CD4-positive, alpha-beta T cell (primary cell): ENCODE results near the gene YPEL2. TPM values are rescaled to one million over a fixed set of nuclear protein-coding genes. Genes with fewer than 3 reads are reported as not detected.

ENCODE experiments used
- ATAC-seq: fragments of 200-7000 bp; cut with Tn5 transposase; one replicate; pipeline ENCODE4 v1.10.0; 2022; ENCODE audit warnings: mild to moderate bottlenecking; ENCODE audit not compliant: poor library complexity
- CTCF ChIA-PET: fragments of 350-600 bp; sonication (Branson Sonifier 250); formaldehyde crosslinking; loops from one replicate; lab custom pipeline; 2021; ENCODE audit warnings: antibody characterized with exemption, inconsistent platforms; lab: Charles Lee
- POLR2A ChIA-PET: fragments of 350-600 bp; sonication (Branson Sonifier 250); formaldehyde crosslinking; loops from one replicate; lab custom pipeline; 2021; ENCODE audit warnings: antibody characterized with exemption, inconsistent platforms; lab: Charles Lee
- DNase-seq, 14 experiments: peaks; one replicate each; pipeline ENCODE4 v3.0.0-alpha.2; 2013 to 2020; ENCODE audit warnings: mixed read lengths in 2 of 14
- H3K27ac ChIP-seq, 2 donors: one replicate each; pipeline versions ENCODE4 v1.5.1 to v1.7.0; 2013; ENCODE audit warnings: low read length in 2 of 2, low read depth in 1 of 2, mild to moderate bottlenecking in 1 of 2
- H3K27me3 ChIP-seq, 2 experiments: 1 replicate in 1 of 2; 2 replicates in 1 of 2; pipeline versions ENCODE4 v1.6.1 to v1.7.0; 2013; ENCODE audit warnings: low read length in 2 of 2, control low read depth in 1 of 2, mild to moderate bottlenecking in 1 of 2, moderate library complexity in 1 of 2; ENCODE audit not compliant: insufficient read depth in 2 of 2, control insufficient read depth in 1 of 2
- H3K36me3 ChIP-seq: one replicate; pipeline ENCODE4 v1.6.1; 2013; ENCODE audit warnings: low read length, control low read depth; ENCODE audit not compliant: insufficient read depth
- H3K4me1 ChIP-seq: one replicate; pipeline ENCODE4 v1.6.1; 2013; ENCODE audit warnings: low read length, control low read depth; ENCODE audit not compliant: insufficient read depth
- H3K4me3 ChIP-seq: one replicate; pipeline ENCODE4 v1.5.1; 2013; ENCODE audit warnings: mild to moderate bottlenecking, low read length, moderate library complexity
- H3K9me3 ChIP-seq, 2 experiments: 1 replicate in 1 of 2; 2 replicates in 1 of 2; pipeline versions ENCODE4 v1.6.1 to v1.7.0; 2013; ENCODE audit warnings: low read length in 2 of 2, mild to moderate bottlenecking in 2 of 2, control low read depth in 1 of 2, moderate library complexity in 1 of 2; ENCODE audit not compliant: control insufficient read depth in 1 of 2, insufficient read depth in 1 of 2
- H3K27ac Mint-ChIP-seq: one replicate; pipeline ENCODE4 v1.8.0; 2020; ENCODE audit warnings: mixed read lengths
- H3K27me3 Mint-ChIP-seq: one replicate; pipeline ENCODE4 v1.8.0; 2021; ENCODE audit warnings: mixed read lengths
- H3K36me3 Mint-ChIP-seq: one replicate; pipeline ENCODE4 v1.8.0; 2021; ENCODE audit warnings: low read depth, mixed read lengths
- H3K4me1 Mint-ChIP-seq: one replicate; pipeline ENCODE4 v1.8.0; 2021; ENCODE audit warnings: low read depth, mixed read lengths
- H3K4me3 Mint-ChIP-seq: one replicate; pipeline ENCODE4 v1.8.0; 2020; ENCODE audit warnings: mild to moderate bottlenecking, mixed read lengths
- H3K9me3 Mint-ChIP-seq: one replicate; pipeline ENCODE4 v1.8.0; 2020; ENCODE audit warnings: mixed read lengths
- CTCF ChIP-seq: fragments of 200-600 bp; IDR thresholded peaks from one replicate; pipeline ENCODE4 v1.8.0; 2022; ENCODE audit warnings: antibody characterized with exemption, mild to moderate bottlenecking
- intact Hi-C, 2 experiments: fragments of 100-400 bp; cut with DNase I in 1 of 2; cut with micrococcal nuclease in 1 of 2; formaldehyde crosslinking; loops; one replicate each; pipeline versions ENCODE4 v1.15.1 to v1.9.0; 2023 to 2025; cut with DNase I, micrococcal nuclease
- total RNA-seq, 174 experiments: library from RNA in 2 of 174; stranded (reverse) in 2 of 174; gene quantifications; one replicate each; pipeline ENCODE4 v1.2.3 and lab custom pipeline; 2021 to 2026

YPEL2 gene
- total RNA-seq, 2 experiments from 2014 or later, result 69.1 to 71.6 TPM

GRCh38 chr17:59330053-59330942 is 1.2 kb upstream of the YPEL2 start:
- ChIA-PET CTCF (interaction anchor here (0.6 to 2.5 kb wide), 21 partner anchors 9 to 211 kb away, joined by 3 to 28 read pairs (median 4); no protein-coding TSS in a partner anchor), POLR2A (interaction anchor here (0.6 to 3.6 kb wide), 21 partner anchors 9 to 634 kb away, joined by 3 to 28 read pairs (median 4); partner anchors contain the start of genes GDPD1, RNFT1 and TRIM37)
- Mint-ChIP-seq H3K4me1 (peaks cover 73% of the 10 kb centered on the region), H3K9me3 (no peaks in the 10 kb centered on the region), H3K27ac (peak overlapping the region; percentile 91), H3K27me3 (no peaks in the 10 kb centered on the region), H3K36me3 (peaks cover 9% of the 10 kb centered on the region), H3K4me3 (peak overlapping the region; percentile 88)
- peaks cover 69% of the 10 kb centered on the region for H3K4me1 ChIP-seq
- no peak for TF ChIP-seq CTCF
- intact Hi-C loops, result loop anchor here in 1 of 2 experiments (5.0 kb wide), 1 partner anchor 37 kb away; no protein-coding TSS in a partner anchor
- DNase-seq, result peak in 5 of 14 experiments; percentile 8 to 45 (median 37)
- H3K27ac ChIP-seq, result peak overlapping the region; percentile 35 to 36
- ATAC-seq, result no peak
- H3K36me3 ChIP-seq, result no peaks in the 10 kb centered on the region
- no peaks in the 10 kb centered on the region for H3K27me3 ChIP-seq
- no peaks in the 10 kb centered on the region for H3K9me3 ChIP-seq
- H3K4me3 ChIP-seq, result no peak overlapping the region

DNA sequence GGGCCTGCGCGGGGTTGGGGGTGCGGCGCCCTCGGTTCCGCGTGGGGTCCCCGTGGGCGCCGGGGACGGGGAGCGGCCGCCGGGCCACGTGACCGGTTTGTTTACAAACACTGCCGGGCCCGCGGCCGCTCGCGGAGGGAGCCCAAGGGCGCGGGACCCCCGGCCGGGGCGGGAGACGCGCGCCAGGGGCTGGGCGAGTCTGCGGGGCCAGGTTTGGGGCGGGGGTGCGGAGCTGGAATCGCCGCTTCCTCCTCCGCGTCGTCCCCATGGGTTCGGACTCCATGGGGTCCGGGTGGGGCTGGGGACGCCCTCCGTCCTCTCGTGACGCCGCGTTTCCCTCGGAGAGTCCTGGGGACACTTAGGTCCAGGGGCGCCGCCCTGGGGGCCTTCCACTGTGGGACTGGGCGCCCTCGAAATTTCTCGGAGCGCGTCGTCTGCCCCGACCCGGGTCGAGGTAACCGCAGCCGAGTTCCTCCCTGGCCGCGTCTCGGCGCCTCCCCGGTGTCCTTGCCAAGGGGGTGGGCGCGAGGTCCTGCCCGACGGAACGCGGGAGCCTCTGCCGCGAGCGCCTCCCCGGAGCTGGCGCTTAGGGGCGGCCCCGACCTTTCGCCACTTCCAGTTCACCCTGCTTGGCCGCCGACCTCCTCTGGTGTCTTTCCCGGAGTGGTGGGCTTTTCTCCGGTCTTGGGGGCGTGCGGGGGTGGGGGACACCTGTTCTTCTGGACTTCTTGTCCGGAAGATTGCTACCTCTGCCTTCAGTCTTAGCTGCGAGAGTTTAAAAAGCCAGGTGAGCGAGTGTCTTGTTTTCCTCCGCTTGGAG is 684 bp downstream of the YPEL2 start:
- H3K27me3 Mint-ChIP-seq, result no peaks in the 10 kb centered on the region
- ATAC-seq, result no peak
- no peaks in the 10 kb centered on the region for H3K9me3 ChIP-seq
- peaks cover 77% of the 10 kb centered on the region for H3K4me1 Mint-ChIP-seq
- no peak for TF ChIP-seq CTCF
- ChIA-PET POLR2A (interaction anchor here (0.9 to 3.1 kb wide), 10 partner anchors 10 to 122 kb away, joined by 3 to 43 read pairs (median 4); partner anchors contain the start of gene SMG8), CTCF (interaction anchor here (0.9 kb wide), 1 partner anchor 21 kb away, joined by 5 read pairs; no protein-coding TSS in a partner anchor)
- H3K27ac Mint-ChIP-seq, result peak overlapping the region; percentile 91
- H3K4me1 ChIP-seq, result peaks cover 70% of the 10 kb centered on the region
- DNase-seq, result peak in 9 of 14 experiments; percentile 10 to 52 (median 34)
- H3K27me3 ChIP-seq, result no peaks in the 10 kb centered on the region
- H3K27ac ChIP-seq, result peak overlapping the region in 1 of 2 donors; percentile 49
- peaks cover 9% of the 10 kb centered on the region for H3K36me3 Mint-ChIP-seq
- no peaks in the 10 kb centered on the region for H3K36me3 ChIP-seq
- intact Hi-C loops, result loop anchor here in 1 of 2 experiments (5.0 kb wide), 1 partner anchor 35 kb away; no protein-coding TSS in a partner anchor
- H3K9me3 Mint-ChIP-seq, result no peaks in the 10 kb centered on the region
- H3K4me3 ChIP-seq, result peak overlapping the region; percentile 92
- H3K4me3 Mint-ChIP-seq, result peak overlapping the region; percentile 96
